Stimulated activated naive CD4-positive, alpha-beta T cell (primary cell): ENCODE data around the gene CATSPERZ.
"Not testable (repeated sequence)": the region's sequence is repeated elsewhere in the genome, so short reads cannot be mapped to it uniquely, and the experiment has no call there.

Experiments
- DNase-seq, 6 experiments: peaks; one replicate each; lab custom pipeline; 2025; lab: John Stamatoyannopoulos, UW

Gene CATSPERZ

GRCh38 chr11:64321026-64321425, 20.9 kb downstream of the CATSPERZ start:
- no peak for DNase-seq

GRCh38 chr11:64321533-64321932, 21.4 kb downstream of the CATSPERZ start:
- DNase-seq, result no peak

- no peak for DNase-seq
Measured at GRCh38 chr11:64322925-64323260, 22.7 kb downstream of the CATSPERZ start.

GRCh38 chr11:64323373-64323772, 23.2 kb downstream of the CATSPERZ start:
- no peak for DNase-seq

GRCh38 chr11:64323984-64324383, 23.8 kb downstream of the CATSPERZ start:
- not testable (repeated sequence) for DNase-seq

GRCh38 chr11:64324692-64325469, 24.7 kb downstream of the CATSPERZ start:
- no peak for DNase-seq

- no peak for DNase-seq
Measured at GRCh38 chr11:64327375-64327774, 27.2 kb downstream of the CATSPERZ start.

- no peak for DNase-seq
Measured at GRCh38 chr11:64327993-64328392, 27.8 kb downstream of the CATSPERZ start.

GRCh38 chr11:64330888-64331287, 30.7 kb downstream of the CATSPERZ start:
- DNase-seq, result no peak

- peak; percentile 6 to 44 (median 33) for DNase-seq
Measured at GRCh38 chr11:64331569-64332371, 31.6 kb downstream of the CATSPERZ start.

- no peak for DNase-seq
Measured at GRCh38 chr11:64333556-64333955, 33.4 kb downstream of the CATSPERZ start.

- DNase-seq, result no peak
Measured at GRCh38 chr11:64334764-64335735, 34.9 kb downstream of the CATSPERZ start.

GRCh38 chr11:64337538-64338249, 37.5 kb downstream of the CATSPERZ start:
- no peak for DNase-seq

GRCh38 chr11:64338716-64339115, 38.6 kb downstream of the CATSPERZ start:
- no peak for DNase-seq

- DNase-seq, result no peak
Measured at GRCh38 chr11:64339286-64339685, 39.1 kb downstream of the CATSPERZ start.

GRCh38 chr11:64339754-64340408, 39.7 kb downstream of the CATSPERZ start, which contains the start of gene CCDC88B:
CCDC88B (plus strand) TSS chr11:64340204; CDS start chr11:64340267, 63 bp downstream.
- DNase-seq, result peak; percentile 72 to 87 (median 83)

GRCh38 chr11:64340671-64341335, 40.6 kb downstream of the CATSPERZ start:
- DNase-seq, result peak; percentile 23 to 76 (median 71)

- no peak for DNase-seq
Measured at GRCh38 chr11:64341429-64341828, 41.3 kb downstream of the CATSPERZ start.

- DNase-seq, result peak; percentile 78 to 90 (median 86)
Measured at GRCh38 chr11:64341851-64342791, 42.0 kb downstream of the CATSPERZ start.
